SK-N-SH (cell line): ENCODE data around the gene IL1RL2. TPM values are rescaled to one million over a fixed set of nuclear protein-coding genes. Genes with fewer than 3 reads are reported as not detected.

Source experiments
- CTCF ChIA-PET: fragments of 300-600, 350-600 bp; formaldehyde crosslinking; extraction: SDS; loops from one replicate; lab custom pipeline; 2021; lab: Yijun Ruan, JAX
- POLR2A ChIA-PET: fragments of 350-600 bp; sonication (Branson Sonifier 250); formaldehyde crosslinking; extraction: SDS; loops from one replicate; lab custom pipeline; 2020; ENCODE audit warnings: antibody characterized with exemption, inconsistent platforms; lab: Yijun Ruan, JAX
- DNase-seq: peaks from one replicate; pipeline ENCODE4 v3.0.0; 2012
- H2AFZ ChIP-seq: fragments of 200-600 bp; sonication (generic); 2 replicates; pipeline ENCODE4 v1.8.1; 2016; ENCODE audit warnings: antibody characterized with exemption, mild to moderate bottlenecking, low read depth
- H3F3A ChIP-seq: fragments of 200-600 bp; sonication (generic); replicated peaks from 2 replicates; pipeline ENCODE3; 2016; ENCODE audit warnings: antibody characterized with exemption, mild to moderate bottlenecking; ENCODE audit not compliant: insufficient read depth
- H3K27ac ChIP-seq, 2 experiments: fragments of 200-500 bp in 1 of 2; fragments of 200-600 bp in 1 of 2; sonication (Bioruptor generic) in 1 of 2; sonication (generic), shearing (Covaris generic) in 1 of 2; 2 replicates each; pipeline versions ENCODE4 v1.5.1 to v1.6.1; 2014 to 2016; ENCODE audit warnings: low read depth in 2 of 2, inconsistent platforms in 1 of 2, low read length in 1 of 2, mild to moderate bottlenecking in 1 of 2, mixed read lengths in 1 of 2
- H3K27me3 ChIP-seq: fragments of 200-600 bp; sonication (generic), shearing (Covaris generic); 2 replicates; pipeline ENCODE4 v1.6.1; 2016; ENCODE audit warnings: mixed run types; ENCODE audit not compliant: insufficient read depth
- H3K36me3 ChIP-seq, 2 experiments: fragments of 200-500 bp in 1 of 2; fragments of 200-600 bp in 1 of 2; sonication (Bioruptor generic) in 1 of 2; sonication (generic) in 1 of 2; replicated peaks in 1 of 2; 2 replicates each; pipeline versions ENCODE3 to v1.5.1; 2014 to 2016; ENCODE audit warnings: low read length in 1 of 2, mild to moderate bottlenecking in 1 of 2; ENCODE audit not compliant: insufficient read depth in 2 of 2, control insufficient read depth in 1 of 2
- H3K4me1 ChIP-seq, 2 experiments: fragments of 200-500 bp in 1 of 2; fragments of 200-600 bp in 1 of 2; sonication (Bioruptor generic) in 1 of 2; sonication (generic), shearing (Covaris generic) in 1 of 2; 2 replicates each; pipeline versions ENCODE4 v1.5.1 to v1.6.1; 2014 to 2016; ENCODE audit warnings: low read depth in 1 of 2, low read length in 1 of 2, mixed run types in 1 of 2; ENCODE audit not compliant: insufficient read depth in 2 of 2, control insufficient read depth in 1 of 2
- H3K4me2 ChIP-seq: fragments of 200-600 bp; sonication (generic), shearing (Covaris generic); 2 replicates; pipeline ENCODE4 v1.6.1; 2017; ENCODE audit warnings: mixed run types
- H3K4me3 ChIP-seq, 2 experiments: fragments of 200-500 bp in 1 of 2; fragments of 200-600 bp in 1 of 2; sonication (Bioruptor generic) in 1 of 2; sonication (generic), shearing (Covaris generic) in 1 of 2; 2 replicates each; pipeline versions ENCODE4 v1.5.1 to v1.8.1; 2014 to 2016; ENCODE audit warnings: low read depth in 2 of 2, inconsistent platforms in 1 of 2, low read length in 1 of 2, mild to moderate bottlenecking in 1 of 2, mixed read lengths in 1 of 2, moderate library complexity in 1 of 2
- H3K79me2 ChIP-seq: fragments of 200-600 bp; sonication (generic); 2 replicates; pipeline ENCODE4 v1.8.1; 2017; ENCODE audit warnings: mild to moderate bottlenecking; ENCODE audit not compliant: insufficient read depth
- H3K9ac ChIP-seq: fragments of 200-600 bp; sonication (generic); 2 replicates; pipeline ENCODE4 v1.6.1; 2017; ENCODE audit warnings: mixed run types
- H3K9me2 ChIP-seq: fragments of 200-600 bp; sonication (generic); 2 replicates; pipeline ENCODE4 v1.6.1; 2017; ENCODE audit warnings: mixed run types
- H3K9me3 ChIP-seq: fragments of 200-600 bp; sonication (generic); 2 replicates; pipeline ENCODE4 v1.6.1; 2017; ENCODE audit warnings: mixed run types, mild to moderate bottlenecking, moderate library complexity
- H4K20me1 ChIP-seq: fragments of 200-600 bp; sonication (generic); 2 replicates; pipeline ENCODE4 v1.6.1; 2017; ENCODE audit warnings: mild to moderate bottlenecking, mixed run types; ENCODE audit not compliant: insufficient read depth
- CHD2 ChIP-seq: fragments of 150-350 bp; IDR thresholded peaks from 2 replicates; pipeline ENCODE4 v1.6.1; 2018; ENCODE audit warnings: low read length; ENCODE audit not compliant: partially characterized antibody
- EP300 ChIP-seq, 2 experiments: IDR thresholded peaks; 2 replicates each; pipeline versions ENCODE4 v1.4.0 to v1.6.1; 2012; ENCODE audit warnings: borderline replicate concordance in 1 of 2, low read depth in 1 of 2, low read length in 1 of 2
- EZH2phosphoT487 ChIP-seq: fragments of 200-600 bp; sonication (generic); IDR thresholded peaks from 2 replicates; pipeline ENCODE4 v1.6.1; 2017; ENCODE audit warnings: low read depth, mixed run types, mild to moderate bottlenecking, antibody characterized with exemption, moderate library complexity, borderline replicate concordance
- FOXJ3 ChIP-seq: sonication (generic); formaldehyde crosslinking; IDR thresholded peaks from 2 replicates; pipeline ENCODE4 v1.5.1; 2020; ENCODE audit warnings: mild to moderate bottlenecking, missing genetic modification reagents
- FOXM1 ChIP-seq: IDR thresholded peaks from 2 replicates; pipeline ENCODE4 v1.4.0; 2012; ENCODE audit warnings: low read depth, mild to moderate bottlenecking
- GABPA ChIP-seq: IDR thresholded peaks from 2 replicates; pipeline ENCODE4 v1.4.0; 2012; ENCODE audit warnings: low read depth, mild to moderate bottlenecking
- GATA2 ChIP-seq: sonication (generic); formaldehyde crosslinking; IDR thresholded peaks from 2 replicates; pipeline ENCODE4 v1.5.0; 2020; ENCODE audit warnings: mild to moderate bottlenecking, missing genetic modification reagents
- JUND ChIP-seq: IDR thresholded peaks from 2 replicates; pipeline ENCODE4 v1.4.0; 2012
- MEF2A ChIP-seq: IDR thresholded peaks from 2 replicates; pipeline ENCODE4 v1.4.0; 2012; ENCODE audit warnings: low read depth, borderline replicate concordance
- POLR2AphosphoS5 ChIP-seq: IDR thresholded peaks from 2 replicates; pipeline ENCODE4 v1.6.1; 2012; ENCODE audit warnings: low read depth, low read length
- RFX5 ChIP-seq: IDR thresholded peaks from 2 replicates; pipeline ENCODE4 v1.6.1; 2012; ENCODE audit warnings: mild to moderate bottlenecking, improper control_type of control experiment, low read length
- TAF1 ChIP-seq: IDR thresholded peaks from 2 replicates; pipeline ENCODE4 v1.6.1; 2012; ENCODE audit warnings: low read depth, mild to moderate bottlenecking, low read length, moderate library complexity, borderline replicate concordance
- TEAD4 ChIP-seq: IDR thresholded peaks from 2 replicates; pipeline ENCODE4 v1.4.0; 2012; ENCODE audit warnings: mild to moderate bottlenecking, borderline replicate concordance; ENCODE audit not compliant: insufficient read depth
- YY1 ChIP-seq: IDR thresholded peaks from 2 replicates; pipeline ENCODE4 v1.4.0; 2012; ENCODE audit warnings: low read depth, mild to moderate bottlenecking
- WGBS: methylation state at CpG from one replicate; pipeline ENCODE4 v1.1.6; 2017; ENCODE audit warnings: low lambda C conversion rate; 5-methylcytosine and 5-hydroxymethylcytosine counted together
- polyA plus RNA-seq, 3 experiments: library from polyadenylated mRNA; depleted of rRNA; stranded (reverse); fragments of >200 nt; gene quantifications; 2 replicates each; pipeline ENCODE4 v1.2.3, GENCODE V29; 2012
- TF ChIP-seq, protein P1 (sequence below): fragments of 200-600 bp; sonication (generic); IDR thresholded peaks from 2 replicates; pipeline ENCODE4 v1.6.1; 2017; ENCODE audit warnings: antibody characterized with exemption, mild to moderate bottlenecking, moderate library complexity
- TF ChIP-seq, protein P2 (sequence below): IDR thresholded peaks from 2 replicates; pipeline ENCODE4 v1.4.0; 2012; ENCODE audit warnings: low read depth
- TF ChIP-seq, protein P3 (sequence below): fragments of 150-350 bp; IDR thresholded peaks from 2 replicates; pipeline ENCODE4 v1.6.1; 2017; ENCODE audit warnings: antibody characterized with exemption, low read length, low read depth, borderline replicate concordance

IL1RL2 gene
- polyA plus RNA-seq, 1 of the 3 experiments (the other 2 are of a cell fraction): 0.05 TPM

DNA sequence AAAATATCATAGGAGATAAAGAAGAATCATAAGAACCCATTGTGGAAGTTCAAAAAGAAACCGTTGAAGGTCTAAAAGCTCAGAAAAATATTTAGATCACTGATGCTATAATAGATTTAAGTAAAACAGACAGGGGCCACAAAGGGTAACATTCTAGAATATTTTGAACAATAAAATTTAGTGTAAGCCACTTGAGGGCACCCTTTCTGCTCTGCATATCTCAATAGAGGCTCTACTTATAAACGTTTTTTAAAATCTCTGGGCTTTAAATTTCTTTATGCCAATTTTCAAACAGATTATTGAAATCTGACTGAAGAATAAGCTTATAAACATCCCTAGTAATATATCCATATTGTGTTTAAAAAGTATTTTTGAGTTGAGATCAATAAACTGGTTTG is 66.9 kb downstream of the IL1RL2 start:
- no peaks in the 10 kb centered on the region for H3K27me3 ChIP-seq
- DNase-seq: no peak
- H3K36me3 ChIP-seq: no peaks in the 10 kb centered on the region
- no peaks in the 10 kb centered on the region for H4K20me1 ChIP-seq
- no peak overlapping the region for H3K4me3 ChIP-seq
- no peaks in the 10 kb centered on the region for H3K9me2 ChIP-seq
- H3F3A ChIP-seq: no peaks in the 10 kb centered on the region
- no peaks in the 10 kb centered on the region for H3K79me2 ChIP-seq
- H3K4me1 ChIP-seq: no peaks in the 10 kb centered on the region
- H3K9ac ChIP-seq: no peak overlapping the region
- no peak overlapping the region for H2AFZ ChIP-seq
- H3K9me3 ChIP-seq: no peaks in the 10 kb centered on the region
- POLR2A ChIA-PET: no interaction called here
- H3K27ac ChIP-seq: no peak overlapping the region
- TF ChIP-seq, protein P1, sequence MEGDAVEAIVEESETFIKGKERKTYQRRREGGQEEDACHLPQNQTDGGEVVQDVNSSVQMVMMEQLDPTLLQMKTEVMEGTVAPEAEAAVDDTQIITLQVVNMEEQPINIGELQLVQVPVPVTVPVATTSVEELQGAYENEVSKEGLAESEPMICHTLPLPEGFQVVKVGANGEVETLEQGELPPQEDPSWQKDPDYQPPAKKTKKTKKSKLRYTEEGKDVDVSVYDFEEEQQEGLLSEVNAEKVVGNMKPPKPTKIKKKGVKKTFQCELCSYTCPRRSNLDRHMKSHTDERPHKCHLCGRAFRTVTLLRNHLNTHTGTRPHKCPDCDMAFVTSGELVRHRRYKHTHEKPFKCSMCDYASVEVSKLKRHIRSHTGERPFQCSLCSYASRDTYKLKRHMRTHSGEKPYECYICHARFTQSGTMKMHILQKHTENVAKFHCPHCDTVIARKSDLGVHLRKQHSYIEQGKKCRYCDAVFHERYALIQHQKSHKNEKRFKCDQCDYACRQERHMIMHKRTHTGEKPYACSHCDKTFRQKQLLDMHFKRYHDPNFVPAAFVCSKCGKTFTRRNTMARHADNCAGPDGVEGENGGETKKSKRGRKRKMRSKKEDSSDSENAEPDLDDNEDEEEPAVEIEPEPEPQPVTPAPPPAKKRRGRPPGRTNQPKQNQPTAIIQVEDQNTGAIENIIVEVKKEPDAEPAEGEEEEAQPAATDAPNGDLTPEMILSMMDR: peak; percentile 9; the same call in 1 of the 2 replicates
- no peak for TF ChIP-seq CHD2
- 6% methylated on average over 2 of the region's 2 CpGs for WGBS
- no peak overlapping the region for H3K4me2 ChIP-seq
- CTCF ChIA-PET: interaction anchor here (1.3 kb wide), 1 partner anchor 13 kb away, joined by 5 read pairs; no protein-coding TSS in a partner anchor

DNA sequence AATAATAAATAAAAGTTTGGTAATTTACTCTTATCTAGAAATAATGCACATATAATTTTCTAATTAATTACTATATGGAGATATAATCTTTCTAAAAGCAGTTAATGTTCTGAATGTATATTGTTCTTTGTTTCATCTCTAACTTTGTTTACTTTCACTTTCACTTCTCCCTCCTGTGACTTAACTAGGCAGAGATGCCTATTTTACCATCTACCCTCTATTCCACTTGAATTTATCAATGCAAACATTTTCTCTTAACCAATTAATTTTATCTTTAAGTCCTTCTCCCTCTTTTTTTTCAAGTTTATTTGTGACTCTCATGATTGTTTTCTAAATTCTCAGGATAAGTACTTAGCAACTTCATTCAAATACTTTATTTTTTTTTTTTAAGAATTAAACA is 69.5 kb downstream of the IL1RL2 start:
- H3K36me3 ChIP-seq: no peaks in the 10 kb centered on the region
- no peak for DNase-seq
- peak overlapping the region; percentile 73; the same call in 1 of the 2 replicates for H2AFZ ChIP-seq
- ChIA-PET CTCF (interaction anchor here (5.8 kb wide), 1 partner anchor 16 kb away, joined by 23 read pairs; no protein-coding TSS in a partner anchor), POLR2A (no interaction called here)
- no peak overlapping the region for H3K4me3 ChIP-seq
- H3K9me2 ChIP-seq: no peaks in the 10 kb centered on the region
- no peak overlapping the region for H3K4me2 ChIP-seq
- no peaks in the 10 kb centered on the region for H3K4me1 ChIP-seq
- no peaks in the 10 kb centered on the region; the same call in 1 of the 2 replicates for H3K27me3 ChIP-seq
- no peaks in the 10 kb centered on the region for H3F3A ChIP-seq
- no peaks in the 10 kb centered on the region for H3K9me3 ChIP-seq
- no peaks in the 10 kb centered on the region for H3K79me2 ChIP-seq
- no peak overlapping the region for H3K27ac ChIP-seq
- no peaks in the 10 kb centered on the region for H4K20me1 ChIP-seq
- no peak for TF ChIP-seq EZH2phosphoT487
- TF ChIP-seq FOXJ3: no peak
- no peak for TF ChIP-seq MEF2A
- no peak for TF ChIP-seq POLR2AphosphoS5
- TF ChIP-seq TAF1: no peak
- TF ChIP-seq EP300 (IDR thresholded peaks at IDR 0.05; ENCODE audit: borderline replicate concordance in 1 of 2, low read depth in 1 of 2, low read length in 1 of 2): no peak
- TF ChIP-seq YY1: no peak
- no peak for TF ChIP-seq TEAD4
- TF ChIP-seq JUND: no peak
- TF ChIP-seq, protein P2, sequence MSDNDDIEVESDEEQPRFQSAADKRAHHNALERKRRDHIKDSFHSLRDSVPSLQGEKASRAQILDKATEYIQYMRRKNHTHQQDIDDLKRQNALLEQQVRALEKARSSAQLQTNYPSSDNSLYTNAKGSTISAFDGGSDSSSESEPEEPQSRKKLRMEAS: no peak
- TF ChIP-seq, protein P3, sequence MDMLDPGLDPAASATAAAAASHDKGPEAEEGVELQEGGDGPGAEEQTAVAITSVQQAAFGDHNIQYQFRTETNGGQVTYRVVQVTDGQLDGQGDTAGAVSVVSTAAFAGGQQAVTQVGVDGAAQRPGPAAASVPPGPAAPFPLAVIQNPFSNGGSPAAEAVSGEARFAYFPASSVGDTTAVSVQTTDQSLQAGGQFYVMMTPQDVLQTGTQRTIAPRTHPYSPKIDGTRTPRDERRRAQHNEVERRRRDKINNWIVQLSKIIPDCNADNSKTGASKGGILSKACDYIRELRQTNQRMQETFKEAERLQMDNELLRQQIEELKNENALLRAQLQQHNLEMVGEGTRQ: no peak
- TF ChIP-seq FOXM1: no peak
- no peak for TF ChIP-seq GATA2 (CRISPR knock-in tag)
- TF ChIP-seq, protein P1: no peak
- no peak for TF ChIP-seq GABPA
- TF ChIP-seq RFX5: no peak
- no peak overlapping the region for H3K9ac ChIP-seq
